HL-60 (cell line): ENCODE measurements around the gene CYB561A3.

ENCODE experiments used
- POLR2AphosphoS5 ChIP-seq: IDR thresholded peaks from 2 replicates; pipeline ENCODE4 v1.6.1; 2012; ENCODE audit warnings: low read depth
- SPI1 ChIP-seq: IDR thresholded peaks from 2 replicates; pipeline ENCODE4 v1.6.1; 2012; ENCODE audit warnings: low read depth, mild to moderate bottlenecking, borderline replicate concordance
- TF ChIP-seq, protein P1 (sequence below): IDR thresholded peaks from one replicate; pipeline ENCODE4 v1.5.1; 2011; ENCODE audit warnings: low read length, control low read depth, inconsistent platforms; ENCODE audit not compliant: insufficient read depth

DNA sequence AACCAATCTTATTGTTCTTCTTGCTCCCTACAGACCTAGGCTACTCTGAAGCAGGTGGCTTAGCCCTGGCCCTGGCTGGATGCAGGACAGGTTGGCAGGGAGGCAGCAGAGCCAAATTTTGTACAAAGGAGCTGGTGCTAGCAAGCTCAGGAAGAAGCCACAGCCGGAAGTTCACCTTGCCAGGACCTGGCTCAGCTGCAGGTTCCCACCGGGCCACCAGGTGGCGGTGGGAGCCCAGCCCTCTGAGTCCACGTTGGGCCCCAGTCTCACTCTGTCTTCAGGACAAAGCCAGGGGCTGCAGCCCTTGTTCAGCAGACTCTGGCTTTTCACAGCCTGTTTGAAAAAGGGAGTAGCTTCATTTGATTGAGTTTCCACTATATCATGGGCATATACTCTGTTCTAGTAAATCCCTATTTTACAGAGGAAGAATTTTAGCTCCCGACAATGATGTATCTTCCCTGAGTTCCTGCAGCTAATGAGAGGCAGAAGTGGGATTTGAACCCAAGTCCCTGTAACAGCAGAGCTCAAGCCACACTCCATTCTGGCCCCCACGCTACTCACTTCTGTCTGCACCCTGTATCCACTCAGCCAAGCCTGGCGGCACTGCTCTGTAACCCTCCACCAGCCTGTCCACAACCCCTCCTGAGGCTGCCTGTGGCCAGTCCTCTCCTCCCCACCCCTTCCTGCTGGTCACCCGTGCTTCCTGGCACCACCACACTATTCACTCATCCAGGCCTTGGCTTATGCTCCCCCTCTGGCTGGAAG, 25.3 kb downstream of the CYB561A3 start:
- TF ChIP-seq, protein P1, sequence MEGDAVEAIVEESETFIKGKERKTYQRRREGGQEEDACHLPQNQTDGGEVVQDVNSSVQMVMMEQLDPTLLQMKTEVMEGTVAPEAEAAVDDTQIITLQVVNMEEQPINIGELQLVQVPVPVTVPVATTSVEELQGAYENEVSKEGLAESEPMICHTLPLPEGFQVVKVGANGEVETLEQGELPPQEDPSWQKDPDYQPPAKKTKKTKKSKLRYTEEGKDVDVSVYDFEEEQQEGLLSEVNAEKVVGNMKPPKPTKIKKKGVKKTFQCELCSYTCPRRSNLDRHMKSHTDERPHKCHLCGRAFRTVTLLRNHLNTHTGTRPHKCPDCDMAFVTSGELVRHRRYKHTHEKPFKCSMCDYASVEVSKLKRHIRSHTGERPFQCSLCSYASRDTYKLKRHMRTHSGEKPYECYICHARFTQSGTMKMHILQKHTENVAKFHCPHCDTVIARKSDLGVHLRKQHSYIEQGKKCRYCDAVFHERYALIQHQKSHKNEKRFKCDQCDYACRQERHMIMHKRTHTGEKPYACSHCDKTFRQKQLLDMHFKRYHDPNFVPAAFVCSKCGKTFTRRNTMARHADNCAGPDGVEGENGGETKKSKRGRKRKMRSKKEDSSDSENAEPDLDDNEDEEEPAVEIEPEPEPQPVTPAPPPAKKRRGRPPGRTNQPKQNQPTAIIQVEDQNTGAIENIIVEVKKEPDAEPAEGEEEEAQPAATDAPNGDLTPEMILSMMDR: peak; percentile 98
- no peak for TF ChIP-seq POLR2AphosphoS5
- no peak for TF ChIP-seq SPI1
